ENCODE data around the gene CFAP20DC. TPM values are rescaled to one million over a fixed set of nuclear protein-coding genes. Genes with fewer than 3 reads are reported as not detected.

CFAP20DC gene
- total and polyA plus RNA-seq, 4 experiments from 2014 or later = 0.07 to 0.50 (median 0.26) TPM

DNA sequence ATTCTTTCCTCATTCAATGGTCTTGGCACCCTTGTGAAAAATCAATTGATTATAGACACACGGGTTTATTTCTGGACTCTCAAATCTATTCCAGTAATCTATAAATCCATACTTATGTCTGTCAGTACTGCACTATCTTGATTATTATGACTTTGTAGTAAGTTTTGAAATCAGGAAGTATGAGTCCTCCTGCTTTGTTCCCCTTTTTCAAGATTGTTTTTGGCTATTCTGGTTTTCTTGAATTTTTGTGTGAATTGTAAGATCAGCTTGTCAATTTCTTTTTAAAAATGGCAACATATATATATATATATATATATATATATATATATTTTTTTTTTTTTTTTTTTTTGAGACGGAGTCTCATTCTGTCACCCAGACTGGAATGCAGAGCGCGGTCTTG is 32.3 kb upstream of the CFAP20DC start:
- POLR2A ChIA-PET (ENCODE audit: partially characterized antibody) = no interaction called here
- Histone ChIP-seq H3K4me1 (ENCODE audit: insufficient read depth, low read length) (no peaks in the 10 kb centered on the region), H3K36me3 (ENCODE audit: insufficient read depth, low read length) (no peaks in the 10 kb centered on the region), H3K27me3 (ENCODE audit: insufficient read depth, low read length) (no peaks in the 10 kb centered on the region), H3K4me3 (ENCODE audit: low read length in 2 of 2) (no peak overlapping the region), H3K27ac (ENCODE audit: low read depth, low read length) (no peak overlapping the region), H3K9me3 (ENCODE audit: control insufficient read depth in 1 of 2, low read length in 2 of 2) (no peaks in the 10 kb centered on the region)
- CTCF ChIA-PET (ENCODE audit: partially characterized antibody) = no interaction called here
- no peak overlapping the region for H3K27ac Mint-ChIP-seq
- H3K9me3 Mint-ChIP-seq = peaks cover 0 to 3% (median 0%) of the 10 kb centered on the region in 8 donors
- no peak for DNase-seq
- H3K4me1 Mint-ChIP-seq = no peaks in the 10 kb centered on the region
- H3K4me3 Mint-ChIP-seq = no peak overlapping the region
- intact Hi-C loops (cut with micrococcal nuclease) = no loop called here
- no peaks in the 10 kb centered on the region for H3K36me3 Mint-ChIP-seq
- peaks cover 10 to 12% of the 10 kb centered on the region in 2 donors for H3K27me3 Mint-ChIP-seq

DNA sequence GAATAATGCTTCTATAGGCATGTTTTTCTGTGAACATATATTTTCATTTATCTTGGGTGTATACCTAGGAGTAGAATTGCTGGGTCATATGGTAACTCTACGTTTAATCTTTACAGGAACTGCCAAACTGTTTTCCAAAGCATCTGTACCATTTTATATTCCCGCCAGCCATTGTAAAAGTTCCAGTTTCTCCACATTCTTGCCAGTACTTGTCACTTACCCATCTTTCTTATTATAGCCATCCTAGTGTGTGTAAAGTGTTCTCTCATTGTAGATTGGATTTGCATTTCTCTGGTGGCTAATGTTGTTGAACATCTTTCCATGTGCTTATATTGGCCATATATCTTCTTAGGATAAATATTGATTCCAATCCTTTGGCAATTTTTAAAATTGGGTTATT is 31.2 kb upstream of the CFAP20DC start:
- CTCF ChIA-PET (ENCODE audit: partially characterized antibody) = no interaction called here
- H3K4me3 Mint-ChIP-seq = no peak overlapping the region
- Histone ChIP-seq H3K36me3 (ENCODE audit: insufficient read depth, low read length) (no peaks in the 10 kb centered on the region), H3K4me1 (ENCODE audit: insufficient read depth, low read length) (no peaks in the 10 kb centered on the region), H3K27ac (ENCODE audit: low read depth, low read length) (no peak overlapping the region), H3K9me3 (ENCODE audit: control insufficient read depth in 1 of 2, low read length in 2 of 2) (no peaks in the 10 kb centered on the region), H3K27me3 (ENCODE audit: insufficient read depth, low read length) (no peaks in the 10 kb centered on the region), H3K4me3 (ENCODE audit: low read length in 2 of 2) (no peak overlapping the region)
- H3K36me3 Mint-ChIP-seq = no peaks in the 10 kb centered on the region
- no peak for DNase-seq
- POLR2A ChIA-PET (ENCODE audit: partially characterized antibody) = no interaction called here
- H3K9me3 Mint-ChIP-seq = peaks cover 0 to 3% (median 0%) of the 10 kb centered on the region in 8 donors
- H3K27me3 Mint-ChIP-seq = peaks cover 11 to 14% of the 10 kb centered on the region in 2 donors
- no peaks in the 10 kb centered on the region for H3K4me1 Mint-ChIP-seq
- no peak overlapping the region for H3K27ac Mint-ChIP-seq
- intact Hi-C loops (cut with micrococcal nuclease) = no loop called here

DNA sequence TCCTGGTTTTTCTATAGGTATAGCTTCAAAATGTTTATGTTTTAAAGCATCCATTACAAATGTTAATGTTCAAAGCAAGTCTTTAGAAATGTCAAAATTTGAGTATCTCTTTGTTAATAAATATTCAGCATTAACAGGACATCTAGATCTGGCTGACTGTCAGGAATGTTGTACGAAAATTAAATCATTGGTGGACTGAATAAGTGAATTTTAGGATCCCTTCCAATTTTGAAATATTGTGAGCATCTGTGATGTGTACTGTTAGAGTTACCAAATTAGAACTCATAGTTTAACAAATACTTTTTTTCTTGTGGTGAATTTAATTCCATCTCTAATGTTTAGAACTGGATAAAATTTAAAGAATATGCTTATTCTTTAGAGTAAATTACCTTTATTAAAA is 30.1 kb upstream of the CFAP20DC start:
- Histone ChIP-seq H3K9me3 (ENCODE audit: control insufficient read depth in 1 of 2, low read length in 2 of 2) (no peaks in the 10 kb centered on the region), H3K27me3 (ENCODE audit: insufficient read depth, low read length) (no peaks in the 10 kb centered on the region), H3K4me1 (ENCODE audit: insufficient read depth, low read length) (no peaks in the 10 kb centered on the region), H3K36me3 (ENCODE audit: insufficient read depth, low read length) (no peaks in the 10 kb centered on the region), H3K27ac (ENCODE audit: low read depth, low read length) (no peak overlapping the region), H3K4me3 (ENCODE audit: low read length in 2 of 2) (no peak overlapping the region)
- CTCF ChIA-PET (ENCODE audit: partially characterized antibody) = interaction anchor here (0.8 kb wide), 1 partner anchor 10 kb away, joined by 3 read pairs; no protein-coding TSS in a partner anchor
- H3K4me3 Mint-ChIP-seq = no peak overlapping the region
- POLR2A ChIA-PET (ENCODE audit: partially characterized antibody) = no interaction called here
- peaks cover 0 to 3% (median 0%) of the 10 kb centered on the region in 8 donors for H3K9me3 Mint-ChIP-seq
- no peaks in the 10 kb centered on the region for H3K4me1 Mint-ChIP-seq
- H3K36me3 Mint-ChIP-seq = no peaks in the 10 kb centered on the region
- H3K27ac Mint-ChIP-seq = no peak overlapping the region
- peaks cover 10 to 13% of the 10 kb centered on the region in 2 donors for H3K27me3 Mint-ChIP-seq
- intact Hi-C loops (cut with micrococcal nuclease) = no loop called here
- DNase-seq = no peak

DNA sequence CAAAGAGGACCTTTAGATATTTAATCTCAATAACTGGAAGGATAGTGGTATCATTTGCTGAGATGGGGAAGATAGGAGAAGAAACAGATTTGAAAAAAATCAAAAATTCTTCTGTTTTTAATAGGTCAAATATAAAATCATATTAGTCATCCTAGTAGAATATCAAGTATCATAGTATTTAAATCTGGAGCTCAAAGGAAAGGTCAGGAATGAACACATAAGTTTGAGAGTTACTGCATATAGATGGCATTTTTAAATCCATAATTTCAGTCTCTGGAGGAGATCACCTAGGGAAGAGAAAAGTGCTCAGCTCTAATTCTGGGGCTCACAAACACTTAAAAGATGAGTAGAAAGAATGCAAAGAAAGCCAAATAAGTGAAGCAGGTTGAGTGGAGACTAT is 24.9 kb upstream of the CFAP20DC start:
- intact Hi-C loops (cut with micrococcal nuclease) = no loop called here
- H3K4me3 Mint-ChIP-seq = no peak overlapping the region
- ChIA-PET CTCF (ENCODE audit: partially characterized antibody) (interaction anchor here (1.4 kb wide), 1 partner anchor 22 kb away, joined by 3 read pairs; no protein-coding TSS in a partner anchor), POLR2A (ENCODE audit: partially characterized antibody) (no interaction called here)
- no peak overlapping the region for H3K4me3 ChIP-seq (ENCODE audit: low read length in 2 of 2)
- H3K27me3 Mint-ChIP-seq = peaks cover 9 to 16% of the 10 kb centered on the region in 2 donors
- H3K4me1 ChIP-seq (ENCODE audit: insufficient read depth, low read length) = no peaks in the 10 kb centered on the region
- no peak for DNase-seq
- no peaks in the 10 kb centered on the region for H3K9me3 ChIP-seq (ENCODE audit: control insufficient read depth in 1 of 2, low read length in 2 of 2)
- no peaks in the 10 kb centered on the region for H3K9me3 Mint-ChIP-seq
- no peaks in the 10 kb centered on the region for H3K4me1 Mint-ChIP-seq
- H3K27ac Mint-ChIP-seq = no peak overlapping the region
- no peaks in the 10 kb centered on the region for H3K36me3 ChIP-seq (ENCODE audit: insufficient read depth, low read length)
- no peak overlapping the region for H3K27ac ChIP-seq (ENCODE audit: low read depth, low read length)
- no peaks in the 10 kb centered on the region for H3K27me3 ChIP-seq (ENCODE audit: insufficient read depth, low read length)
- H3K36me3 Mint-ChIP-seq = no peaks in the 10 kb centered on the region

DNA sequence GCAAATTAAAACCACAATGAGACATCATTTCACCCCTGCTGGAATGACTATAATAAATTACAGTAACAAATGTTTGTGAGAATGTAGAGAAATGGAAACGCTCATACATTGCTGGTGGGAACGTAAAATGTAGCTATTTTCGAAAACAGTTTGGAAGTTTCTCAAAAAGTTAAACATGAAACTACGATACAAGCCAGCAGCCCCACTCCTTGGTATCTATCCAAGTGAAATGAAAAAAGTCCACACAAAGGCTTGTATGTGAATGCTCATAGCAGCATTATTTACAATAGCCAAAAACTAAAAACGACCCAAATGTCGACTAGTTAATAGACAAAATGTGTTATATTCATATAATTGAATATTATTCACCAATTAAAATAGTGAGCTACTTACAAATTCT is 22.9 kb upstream of the CFAP20DC start:
- no peaks in the 10 kb centered on the region for H3K9me3 ChIP-seq (ENCODE audit: control insufficient read depth in 1 of 2, low read length in 2 of 2)
- H3K27ac ChIP-seq (ENCODE audit: low read depth, low read length) = no peak overlapping the region
- no peak overlapping the region for H3K4me3 ChIP-seq (ENCODE audit: low read length in 2 of 2)
- peaks cover 10 to 16% of the 10 kb centered on the region in 2 donors for H3K27me3 Mint-ChIP-seq
- no peaks in the 10 kb centered on the region for H3K36me3 Mint-ChIP-seq
- H3K36me3 ChIP-seq (ENCODE audit: insufficient read depth, low read length) = no peaks in the 10 kb centered on the region
- no peaks in the 10 kb centered on the region for H3K4me1 ChIP-seq (ENCODE audit: insufficient read depth, low read length)
- no peaks in the 10 kb centered on the region for H3K27me3 ChIP-seq (ENCODE audit: insufficient read depth, low read length)
- no peaks in the 10 kb centered on the region for H3K4me1 Mint-ChIP-seq
- ChIA-PET CTCF (ENCODE audit: partially characterized antibody) (no interaction called here), POLR2A (ENCODE audit: partially characterized antibody) (no interaction called here)
- H3K9me3 Mint-ChIP-seq = no peaks in the 10 kb centered on the region
- no peak for DNase-seq
- no peak overlapping the region for H3K27ac Mint-ChIP-seq
- intact Hi-C loops (cut with micrococcal nuclease) = no loop called here
- no peak overlapping the region for H3K4me3 Mint-ChIP-seq

DNA sequence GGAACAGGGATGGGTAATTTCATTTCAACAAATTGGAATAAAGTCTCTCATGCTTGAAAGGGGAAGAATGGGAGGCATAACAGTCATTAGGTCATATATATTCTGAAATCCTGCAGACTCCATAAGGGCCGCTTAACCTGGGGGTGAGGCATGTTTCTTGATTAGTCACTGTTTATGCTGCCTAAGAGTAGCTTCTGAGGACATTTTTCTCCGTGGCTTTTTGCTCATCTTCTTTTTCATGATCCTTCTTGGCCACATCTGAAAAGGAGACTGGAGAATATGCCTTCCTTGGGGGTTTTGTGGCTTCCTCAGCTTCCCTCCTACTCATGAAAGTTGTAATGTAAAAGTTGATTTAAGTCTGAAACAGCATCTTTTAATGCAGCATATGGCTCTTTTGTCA is 20.0 kb upstream of the CFAP20DC start:
- Histone ChIP-seq H3K4me1 (ENCODE audit: insufficient read depth, low read length) (no peaks in the 10 kb centered on the region), H3K27ac (ENCODE audit: low read depth, low read length) (no peak overlapping the region), H3K36me3 (ENCODE audit: insufficient read depth, low read length) (no peaks in the 10 kb centered on the region), H3K4me3 (ENCODE audit: low read length in 2 of 2) (no peak overlapping the region), H3K9me3 (ENCODE audit: control insufficient read depth in 1 of 2, low read length in 2 of 2) (no peaks in the 10 kb centered on the region), H3K27me3 (ENCODE audit: insufficient read depth, low read length) (no peaks in the 10 kb centered on the region)
- Mint-ChIP-seq H3K9me3 (peaks cover 0 to 4% (median 0%) of the 10 kb centered on the region in 8 donors), H3K36me3 (no peaks in the 10 kb centered on the region), H3K27ac (no peak overlapping the region), H3K4me3 (no peak overlapping the region), H3K27me3 (peaks cover 12 to 17% of the 10 kb centered on the region in 2 donors), H3K4me1 (no peaks in the 10 kb centered on the region)
- no peak for DNase-seq
- CTCF ChIA-PET (ENCODE audit: partially characterized antibody) = interaction anchor here (0.8 kb wide), 1 partner anchor 10 kb away, joined by 3 read pairs; no protein-coding TSS in a partner anchor
- POLR2A ChIA-PET (ENCODE audit: partially characterized antibody) = no interaction called here
- intact Hi-C loops (cut with micrococcal nuclease) = no loop called here

DNA sequence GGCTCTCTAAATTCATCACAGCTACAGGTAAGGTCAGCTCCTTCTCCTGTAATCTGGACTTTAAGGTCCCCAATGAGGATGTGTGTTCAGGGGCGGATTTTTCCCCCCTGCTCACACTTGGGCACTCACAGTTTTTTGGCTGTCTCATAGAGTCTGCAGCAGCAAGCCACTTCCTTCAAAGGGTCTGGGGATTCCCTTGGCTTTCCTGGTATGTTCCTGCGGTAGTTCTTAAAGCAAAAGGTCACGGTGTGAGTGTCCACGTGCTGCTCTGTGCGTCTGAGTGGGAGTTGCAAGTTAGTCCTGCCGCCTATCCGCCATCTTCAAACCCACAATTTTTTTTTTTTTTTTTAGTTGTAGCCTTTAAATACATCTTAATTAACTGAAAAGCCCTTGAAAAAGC is 15.4 kb upstream of the CFAP20DC start:
- CTCF ChIA-PET (ENCODE audit: partially characterized antibody) = no interaction called here
- POLR2A ChIA-PET (ENCODE audit: partially characterized antibody) = no interaction called here
- peaks cover 15 to 21% of the 10 kb centered on the region in 2 donors for H3K27me3 Mint-ChIP-seq
- peaks cover 0 to 18% (median 7%) of the 10 kb centered on the region in 8 donors for H3K9me3 Mint-ChIP-seq
- no peak overlapping the region for H3K27ac Mint-ChIP-seq
- no peaks in the 10 kb centered on the region for H3K36me3 Mint-ChIP-seq
- H3K4me1 ChIP-seq (ENCODE audit: insufficient read depth, low read length) = no peaks in the 10 kb centered on the region
- no peak overlapping the region for H3K4me3 Mint-ChIP-seq
- H3K4me1 Mint-ChIP-seq = no peaks in the 10 kb centered on the region
- no peaks in the 10 kb centered on the region for H3K27me3 ChIP-seq (ENCODE audit: insufficient read depth, low read length)
- no peaks in the 10 kb centered on the region for H3K36me3 ChIP-seq (ENCODE audit: insufficient read depth, low read length)
- intact Hi-C loops (cut with micrococcal nuclease) = no loop called here
- no peak overlapping the region for H3K4me3 ChIP-seq (ENCODE audit: low read length in 2 of 2)
- no peak overlapping the region for H3K27ac ChIP-seq (ENCODE audit: low read depth, low read length)
- peak in 1 of 5 donors; percentile 9 for DNase-seq
- H3K9me3 ChIP-seq (ENCODE audit: control insufficient read depth in 1 of 2, low read length in 2 of 2) = no peaks in the 10 kb centered on the region

DNA sequence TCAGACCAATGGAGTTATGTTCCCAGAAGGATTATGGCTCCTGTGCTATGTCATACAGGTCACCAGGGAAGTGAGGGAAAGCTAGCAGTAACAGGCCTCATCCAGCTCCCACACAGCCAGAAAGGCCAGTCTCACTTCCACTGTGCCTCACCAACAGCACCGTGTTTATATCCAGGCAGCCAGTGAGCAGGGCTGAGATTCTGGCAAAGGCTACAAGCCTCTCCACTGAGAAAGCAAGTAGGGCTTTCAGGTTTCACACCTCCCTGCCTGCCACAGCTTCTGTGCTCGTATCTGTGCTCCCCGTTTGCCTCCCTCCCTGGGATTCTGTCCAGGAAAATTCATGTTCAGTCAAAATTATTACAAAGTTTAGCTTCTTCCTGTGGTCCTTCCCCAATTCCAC is 14.9 kb upstream of the CFAP20DC start:
- H3K27me3 Mint-ChIP-seq = peaks cover 15 to 24% of the 10 kb centered on the region in 2 donors

More for the DNA sequence above, 14.9 kb upstream of the CFAP20DC start:
- Mint-ChIP-seq H3K9me3 (peaks cover 0 to 18% (median 7%) of the 10 kb centered on the region in 8 donors), H3K36me3 (no peaks in the 10 kb centered on the region), H3K27ac (no peak overlapping the region), H3K4me1 (no peaks in the 10 kb centered on the region), H3K4me3 (no peak overlapping the region)
- DNase-seq = peak in 1 of 5 donors; percentile 24
- no peaks in the 10 kb centered on the region for H3K4me1 ChIP-seq (ENCODE audit: insufficient read depth, low read length)
- intact Hi-C loops (cut with micrococcal nuclease) = no loop called here
- no peaks in the 10 kb centered on the region for H3K9me3 ChIP-seq (ENCODE audit: control insufficient read depth in 1 of 2, low read length in 2 of 2)
- no peak overlapping the region for H3K27ac ChIP-seq (ENCODE audit: low read depth, low read length)
- no peaks in the 10 kb centered on the region for H3K36me3 ChIP-seq (ENCODE audit: insufficient read depth, low read length)
- ChIA-PET CTCF (ENCODE audit: partially characterized antibody) (no interaction called here), POLR2A (ENCODE audit: partially characterized antibody) (no interaction called here)
- H3K4me3 ChIP-seq (ENCODE audit: low read length in 2 of 2) = no peak overlapping the region
- no peaks in the 10 kb centered on the region for H3K27me3 ChIP-seq (ENCODE audit: insufficient read depth, low read length)
